GM23338 (cell line): Measurements from ENCODE around the gene FCN3. TPM values are rescaled to one million over a fixed set of nuclear protein-coding genes. Genes with fewer than 3 reads are reported as not detected.

ENCODE experiments used
- ATAC-seq: fragments of 200-7000 bp; cut with Tn5 transposase; 3 replicates; pipeline ENCODE4 v1.9.1; 2020
- DNase-seq: peaks from one replicate; pipeline ENCODE4 v3.0.0-alpha.2; 2015; ENCODE audit warnings: low spot score
- H2AFZ ChIP-seq: fragments of 200-600 bp; sonication (generic); 2 replicates; pipeline ENCODE4 v1.8.0; 2016; ENCODE audit warnings: antibody characterized with exemption, mild to moderate bottlenecking, moderate library complexity
- H3F3A ChIP-seq: fragments of 200-600 bp; sonication (generic); replicated peaks from 2 replicates; pipeline ENCODE4 v1.8.0; 2017; ENCODE audit warnings: antibody characterized with exemption, mixed run types, low read depth
- H3K27ac ChIP-seq: fragments of 200-600 bp; sonication (generic); 2 replicates; pipeline ENCODE4 v1.6.1; 2016; ENCODE audit warnings: low read depth
- H3K27me3 ChIP-seq: fragments of 200-600 bp; sonication (generic); 2 replicates; pipeline ENCODE4 v1.8.0; 2016; ENCODE audit warnings: mild to moderate bottlenecking, mixed run types, moderate library complexity; ENCODE audit not compliant: insufficient read depth
- H3K36me3 ChIP-seq: fragments of 200-600 bp; sonication (generic); 2 replicates; pipeline ENCODE4 v1.8.0; 2016; ENCODE audit warnings: mild to moderate bottlenecking; ENCODE audit not compliant: insufficient read depth
- H3K4me1 ChIP-seq: fragments of 200-600 bp; sonication (generic); 2 replicates; pipeline ENCODE4 v1.8.0; 2016; ENCODE audit warnings: mild to moderate bottlenecking, moderate library complexity; ENCODE audit not compliant: insufficient read depth
- H3K4me2 ChIP-seq: fragments of 200-600 bp; sonication (generic); 2 replicates; pipeline ENCODE4 v1.7.1; 2017; ENCODE audit warnings: mixed run types
- H3K4me3 ChIP-seq: fragments of 200-600 bp; sonication (generic); 2 replicates; pipeline ENCODE4 v1.6.1; 2016; ENCODE audit warnings: mixed run types
- H3K79me2 ChIP-seq: fragments of 200-600 bp; sonication (generic); replicated peaks from 2 replicates; pipeline ENCODE4 v1.8.0; 2017; ENCODE audit warnings: mild to moderate bottlenecking; ENCODE audit not compliant: insufficient read depth
- H3K9me2 ChIP-seq: fragments of 200-600 bp; sonication (generic); 2 replicates; pipeline ENCODE4 v1.8.0; 2017; ENCODE audit not compliant: insufficient read depth
- H4K20me1 ChIP-seq: fragments of 200-600 bp; sonication (generic); replicated peaks from 2 replicates; pipeline ENCODE4 v1.8.0; 2017; ENCODE audit warnings: mild to moderate bottlenecking; ENCODE audit not compliant: insufficient read depth
- H3K27ac Mint-ChIP-seq: 2 replicates; pipeline ENCODE4 v1.8.0; 2020; ENCODE audit warnings: inconsistent platforms, mild to moderate bottlenecking, moderate library complexity, mixed read lengths
- H3K27me3 Mint-ChIP-seq: 3 replicates; pipeline ENCODE4 v1.8.0; 2022; ENCODE audit warnings: low read depth, mild to moderate bottlenecking, moderate library complexity, mixed read lengths, inconsistent platforms; ENCODE audit not compliant: insufficient read depth, poor library complexity
- H3K36me3 Mint-ChIP-seq: 3 replicates; pipeline ENCODE4 v1.8.0; 2021; ENCODE audit warnings: low read depth, mild to moderate bottlenecking, inconsistent platforms, moderate library complexity, mixed read lengths
- H3K4me1 Mint-ChIP-seq: 3 replicates; pipeline ENCODE4 v1.8.0; 2020; ENCODE audit warnings: mild to moderate bottlenecking, inconsistent platforms, mixed read lengths
- H3K4me3 Mint-ChIP-seq: 3 replicates; pipeline ENCODE4 v1.8.0; 2021; ENCODE audit warnings: moderate library complexity, mild to moderate bottlenecking, inconsistent platforms, mixed read lengths
- H3K9me3 Mint-ChIP-seq: 3 replicates; pipeline ENCODE4 v1.8.0; 2020; ENCODE audit warnings: moderate library complexity, mild to moderate bottlenecking, inconsistent platforms, mixed read lengths
- EZH2 ChIP-seq: fragments of 200-600 bp; sonication (generic); IDR thresholded peaks from one replicate; pipeline ENCODE4 v1.8.0; 2017; ENCODE audit warnings: antibody characterized with exemption, mild to moderate bottlenecking, low read depth; ENCODE audit not compliant: unreplicated experiment
- EZH2phosphoT487 ChIP-seq: fragments of 200-600 bp; sonication (generic); IDR thresholded peaks from one replicate; pipeline ENCODE4 v1.8.1; 2018; ENCODE audit warnings: antibody characterized with exemption; ENCODE audit not compliant: unreplicated experiment
- POLR2AphosphoS5 ChIP-seq: IDR thresholded peaks from 2 replicates; pipeline ENCODE4 v1.6.1; 2016; ENCODE audit warnings: antibody characterized with exemption, low read depth
- ZNF114 ChIP-seq: fragments of 250-450 bp; sonication (Bioruptor Pico); IDR thresholded peaks from 2 replicates; pipeline ENCODE4 v1.5.0; 2020; ENCODE audit warnings: mild to moderate bottlenecking, moderate library complexity
- ZNF331 ChIP-seq: fragments of 250-450 bp; sonication (Bioruptor Pico); IDR thresholded peaks from 2 replicates; pipeline ENCODE4 v1.5.0; 2020; ENCODE audit warnings: low read depth, mild to moderate bottlenecking, moderate library complexity
- ZNF462 ChIP-seq: fragments of 250-450 bp; sonication (Bioruptor Pico); IDR thresholded peaks from 2 replicates; pipeline ENCODE4 v1.5.0; 2020; ENCODE audit warnings: mild to moderate bottlenecking, moderate library complexity
- polyA plus RNA-seq: library from polyadenylated mRNA; unstranded; fragments of >200 nt; fragmentation: Nextera tagmentation; extraction: Ambion mirVana; gene quantifications from 2 replicates; pipeline ENCODE4 v1.2.1, GENCODE V29; 2016
- total RNA-seq: library from RNA; depleted of rRNA; stranded (reverse); fragments of >200 nt; shearing (Covaris generic); gene quantifications from 2 replicates; pipeline ENCODE4 v1.2.3, GENCODE V29; 2014

FCN3 gene
- total and polyA plus RNA-seq, 2 experiments from 2014 or later: 0.49 TPM; not detected in 1

DNA sequence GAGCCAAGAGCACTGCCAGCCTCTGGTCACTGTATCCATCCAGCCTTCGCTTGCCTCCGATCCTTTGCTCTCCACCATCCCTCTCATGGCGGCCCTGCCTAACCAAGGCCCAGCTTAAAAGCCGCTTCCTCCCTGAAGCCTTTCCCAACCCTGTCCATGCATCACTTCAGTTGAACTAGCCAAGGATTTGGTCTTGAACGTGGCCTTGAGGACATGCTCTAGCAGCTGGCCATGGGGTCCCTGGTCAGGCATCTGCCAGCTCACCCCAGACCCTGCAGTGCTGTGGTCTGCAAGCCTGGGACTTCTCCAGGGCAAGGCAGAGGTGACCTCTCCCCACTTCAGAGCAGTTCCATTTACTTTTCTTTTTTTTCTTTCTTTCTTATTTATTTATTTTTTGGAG lies 37.9 kb downstream of the FCN3 start (continued):
- no peak for TF ChIP-seq ZNF462 (CRISPR knock-in tag)
- TF ChIP-seq EZH2: no peak
- no peak for TF ChIP-seq POLR2AphosphoS5
- no peak for TF ChIP-seq EZH2phosphoT487
- no peak for TF ChIP-seq ZNF114 (CRISPR knock-in tag)
- TF ChIP-seq ZNF331 (CRISPR knock-in tag): no peak

GRCh38 chr1:27335506-27336422 lies 38.9 kb downstream of the FCN3 start:
- H3K27ac ChIP-seq: no peak overlapping the region
- Mint-ChIP-seq H3K27ac (no peak overlapping the region), H3K9me3 (no peaks in the 10 kb centered on the region), H3K4me3 (no peak overlapping the region), H3K36me3 (peaks cover 38% of the 10 kb centered on the region), H3K4me1 (peaks cover 9% of the 10 kb centered on the region), H3K27me3 (peaks cover 14% of the 10 kb centered on the region)
- H3K27me3 ChIP-seq: no peaks in the 10 kb centered on the region
- H3K4me2 ChIP-seq: no peak overlapping the region
- TF ChIP-seq ZNF331 (CRISPR knock-in tag): no peak
- no peak for TF ChIP-seq POLR2AphosphoS5
- no peak for TF ChIP-seq ZNF462 (CRISPR knock-in tag)
- no peak for DNase-seq
- ATAC-seq: no peak
- peaks cover 4% of the 10 kb centered on the region; the same call in 1 of the 2 replicates for H3K36me3 ChIP-seq
- no peaks in the 10 kb centered on the region for H3K79me2 ChIP-seq
- H3K4me1 ChIP-seq: 0 out of 2 replicates have a peak, but pooled peaks cover 2% of the 10 kb centered on the region
- H3K4me3 ChIP-seq: no peak overlapping the region
- no peaks in the 10 kb centered on the region for H3K9me2 ChIP-seq
- H2AFZ ChIP-seq: no peak overlapping the region
- H4K20me1 ChIP-seq: no peaks in the 10 kb centered on the region; the same call in 1 of the 2 replicates
- peaks cover 5% of the 10 kb centered on the region; the same call in 1 of the 2 replicates for H3F3A ChIP-seq
